ENCODE measurements around the gene GALNT2.

The GALNT2 gene

GRCh38 chr1:230289350-230289644, 222.3 kb downstream of the GALNT2 start:
- Histone ChIP-seq H3K27me3 (replicated peaks; ENCODE audit: insufficient read depth, low read length) (no peaks in the 10 kb centered on the region), H3F3A (ENCODE audit: insufficient read depth, low read length) (no peaks in the 10 kb centered on the region), H3K4me3 (ENCODE audit: low read length) (no peak overlapping the region), H3K4me2 (ENCODE audit: low read depth, low read length) (no peak overlapping the region), H3K9me2 (replicated peaks; ENCODE audit: insufficient read depth, low read length) (no peaks in the 10 kb centered on the region), H3K9ac (ENCODE audit: low read length) (no peak overlapping the region), H2AFZ (ENCODE audit: low read length) (no peak overlapping the region), H4K20me1 (ENCODE audit: insufficient read depth, low read length) (no peaks in the 10 kb centered on the region), H3K79me2 (ENCODE audit: low read length) (no peaks in the 10 kb centered on the region), H3K4me1 (ENCODE audit: low read length) (no peaks in the 10 kb centered on the region), H3K9me3 (replicated peaks; ENCODE audit: insufficient read depth, low read length) (no peaks in the 10 kb centered on the region), H3K36me3 (replicated peaks; ENCODE audit: insufficient read depth, low read length) (no peaks in the 10 kb centered on the region), H3K27ac (ENCODE audit: low read length) (no peak overlapping the region)
- TF ChIP-seq EZH2phosphoT487 (IDR thresholded peaks at IDR 0.05; ENCODE audit: low read length) (no peak), EZH2 (optimal IDR thresholded peaks at IDR 0.05; ENCODE audit: low read depth, low read length) (no peak), CTCF (IDR thresholded peaks at IDR 0.05; ENCODE audit: low read length) (no peak)
- no peak for DNase-seq

- H3K27me3 ChIP-seq (replicated peaks; ENCODE audit: insufficient read depth, low read length): no peaks in the 10 kb centered on the region
- no peak overlapping the region for H2AFZ ChIP-seq (ENCODE audit: low read length)
- no peak overlapping the region for H3K9ac ChIP-seq (ENCODE audit: low read length)
- H3K4me3 ChIP-seq (ENCODE audit: low read length): no peak overlapping the region
- no peaks in the 10 kb centered on the region for H3K36me3 ChIP-seq (replicated peaks; ENCODE audit: insufficient read depth, low read length)
- H3K9me2 ChIP-seq (replicated peaks; ENCODE audit: insufficient read depth, low read length): no peaks in the 10 kb centered on the region
- no peaks in the 10 kb centered on the region for H3K9me3 ChIP-seq (replicated peaks; ENCODE audit: insufficient read depth, low read length)
- no peaks in the 10 kb centered on the region for H4K20me1 ChIP-seq (ENCODE audit: insufficient read depth, low read length)
- DNase-seq: no peak
- no peaks in the 10 kb centered on the region for H3K79me2 ChIP-seq (ENCODE audit: low read length)
- TF ChIP-seq EZH2phosphoT487 (IDR thresholded peaks at IDR 0.05; ENCODE audit: low read length) (no peak), EZH2 (optimal IDR thresholded peaks at IDR 0.05; ENCODE audit: low read depth, low read length) (no peak), CTCF (IDR thresholded peaks at IDR 0.05; ENCODE audit: low read length) (no peak)
- no peak overlapping the region for H3K4me2 ChIP-seq (ENCODE audit: low read depth, low read length)
- H3K4me1 ChIP-seq (ENCODE audit: low read length): no peaks in the 10 kb centered on the region
- no peaks in the 10 kb centered on the region for H3F3A ChIP-seq (ENCODE audit: insufficient read depth, low read length)
- no peak overlapping the region for H3K27ac ChIP-seq (ENCODE audit: low read length)
Measured at GRCh38 chr1:230291731-230292620, 224.9 kb downstream of the GALNT2 start.

GRCh38 chr1:230292689-230293389, 225.8 kb downstream of the GALNT2 start:
- Histone ChIP-seq H3K27ac (ENCODE audit: low read length) (no peak overlapping the region), H3K9me3 (replicated peaks; ENCODE audit: insufficient read depth, low read length) (no peaks in the 10 kb centered on the region), H3K27me3 (replicated peaks; ENCODE audit: insufficient read depth, low read length) (no peaks in the 10 kb centered on the region), H3K9me2 (replicated peaks; ENCODE audit: insufficient read depth, low read length) (no peaks in the 10 kb centered on the region), H3K79me2 (ENCODE audit: low read length) (no peaks in the 10 kb centered on the region), H2AFZ (ENCODE audit: low read length) (no peak overlapping the region), H3K4me1 (ENCODE audit: low read length) (no peaks in the 10 kb centered on the region), H3F3A (ENCODE audit: insufficient read depth, low read length) (no peaks in the 10 kb centered on the region), H3K4me2 (ENCODE audit: low read depth, low read length) (no peak overlapping the region), H3K36me3 (replicated peaks; ENCODE audit: insufficient read depth, low read length) (no peaks in the 10 kb centered on the region), H3K4me3 (ENCODE audit: low read length) (no peak overlapping the region), H3K9ac (ENCODE audit: low read length) (no peak overlapping the region), H4K20me1 (ENCODE audit: insufficient read depth, low read length) (no peaks in the 10 kb centered on the region)
- no peak for TF ChIP-seq CTCF (IDR thresholded peaks at IDR 0.05; ENCODE audit: low read length)
- TF ChIP-seq EZH2 (optimal IDR thresholded peaks at IDR 0.05; ENCODE audit: low read depth, low read length): no peak
- DNase-seq: no peak

All from MM.1S (cell line).